Fibroblast of lung (primary cell): Measurements from ENCODE around the gene GGT6. TPM values are rescaled to one million over a fixed set of nuclear protein-coding genes. Genes with fewer than 3 reads are reported as not detected.

Source experiments
- DNase-seq, 2 donors: peaks; one replicate each; pipeline versions ENCODE4 v3.0.0 to v3.0.0-alpha.2; 2010; ENCODE audit warnings: low read depth in 2 of 2
- H2AFZ ChIP-seq: 2 replicates; pipeline ENCODE4 v1.5.1; 2012; ENCODE audit warnings: low read length, control low read depth, inconsistent platforms
- H3K27ac ChIP-seq: 2 replicates; pipeline ENCODE4 v1.5.1; 2011; ENCODE audit warnings: low read length, control low read depth; ENCODE audit not compliant: insufficient read depth
- H3K27me3 ChIP-seq: 2 replicates; pipeline ENCODE4 v1.5.1; 2011; ENCODE audit warnings: mild to moderate bottlenecking, low read length; ENCODE audit not compliant: control insufficient read depth, insufficient read depth
- H3K36me3 ChIP-seq: 2 replicates; pipeline ENCODE4 v1.5.1; 2011; ENCODE audit warnings: low read length; ENCODE audit not compliant: control insufficient read depth, insufficient read depth
- H3K4me1 ChIP-seq: 2 replicates; pipeline ENCODE4 v1.5.1; 2011; ENCODE audit warnings: low read length; ENCODE audit not compliant: control insufficient read depth, insufficient read depth; ENCODE audit errors: extremely low read depth
- H3K4me2 ChIP-seq: 2 replicates; pipeline ENCODE4 v1.5.1; 2011; ENCODE audit warnings: low read length, control low read depth; ENCODE audit not compliant: insufficient read depth; ENCODE audit errors: extremely low read depth
- H3K4me3 ChIP-seq, 4 experiments: fragments of 200-600 bp in 1 of 4; sonication (generic) in 1 of 4; replicated peaks in 1 of 4; 2 replicates each; pipeline ENCODE4 v1.5.1; 2011 to 2016; ENCODE audit warnings: low read length in 4 of 4, low read depth in 3 of 4, mild to moderate bottlenecking in 3 of 4, control low read depth in 2 of 4, inconsistent platforms in 1 of 4, mixed read lengths in 1 of 4; ENCODE audit not compliant: insufficient read depth in 1 of 4; ENCODE audit errors: control extremely low read depth in 1 of 4
- H3K79me2 ChIP-seq: 2 replicates; pipeline ENCODE4 v1.5.1; 2012; ENCODE audit warnings: mild to moderate bottlenecking, low read length, inconsistent platforms; ENCODE audit not compliant: control insufficient read depth, insufficient read depth
- H3K9ac ChIP-seq: 2 replicates; pipeline ENCODE4 v1.5.1; 2011; ENCODE audit warnings: mild to moderate bottlenecking, low read length, control low read depth; ENCODE audit not compliant: insufficient read depth
- H3K9me3 ChIP-seq: 2 replicates; pipeline ENCODE4 v1.5.1; 2012; ENCODE audit warnings: low read depth, low read length; ENCODE audit not compliant: control insufficient read depth, insufficient read depth
- H4K20me1 ChIP-seq: 2 replicates; pipeline ENCODE4 v1.5.1; 2011; ENCODE audit warnings: low read length; ENCODE audit not compliant: control insufficient read depth, insufficient read depth; ENCODE audit errors: extremely low read depth
- CTCF ChIP-seq, 2 donors: IDR thresholded peaks in 1 of 2; conservative IDR thresholded peaks in 1 of 2; 1 replicate in 1 of 2; 2 replicates in 1 of 2; pipeline ENCODE4 v1.5.1; 2011 to 2012; ENCODE audit warnings: low read length in 2 of 2, control low read depth in 1 of 2, inconsistent platforms in 1 of 2, low read depth in 1 of 2, mild to moderate bottlenecking in 1 of 2
- EZH2 ChIP-seq: IDR thresholded peaks from 2 replicates; pipeline ENCODE4 v1.5.1; 2012; ENCODE audit warnings: low read length, control low read depth, mild to moderate bottlenecking; ENCODE audit errors: missing control alignments
- polyA plus RNA-seq, 2 donors: library from polyadenylated mRNA; depleted of rRNA in 1 of 2; stranded (reverse) in 1 of 2; unstranded in 1 of 2; fragments of >200 nt; gene quantifications; 2 replicates each; pipeline ENCODE4 v1.2.1, GENCODE V29; 2011 to 2012; ENCODE audit warnings: missing spikeins in 1 of 2
- total RNA-seq: library from RNA; depleted of rRNA; stranded (reverse); fragments of >200 nt; gene quantifications from 2 replicates; pipeline ENCODE4 v1.2.1, GENCODE V29; 2014

Gene GGT6
- total and polyA plus RNA-seq, 2 donors (not counting 1 experiment from before 2014, with no cell fraction given) = not detected

- Histone ChIP-seq H3K36me3 (no peaks in the 10 kb centered on the region), H2AFZ (no peak overlapping the region), H3K9ac (no peak overlapping the region), H3K4me3 (no peak overlapping the region), H3K27ac (no peak overlapping the region), H3K9me3 (no peaks in the 10 kb centered on the region), H3K4me2 (peak overlapping the region; percentile 5), H3K79me2 (no peaks in the 10 kb centered on the region), H3K27me3 (no peaks in the 10 kb centered on the region), H3K4me1 (no peaks in the 10 kb centered on the region), H4K20me1 (no peaks in the 10 kb centered on the region)
- no peak for TF ChIP-seq EZH2
- TF ChIP-seq CTCF (conservative IDR thresholded peaks at IDR 0.05 in 1 of 2, IDR thresholded peaks at IDR 0.05 in 1 of 2; ENCODE audit: low read depth in 1 of 2, low read length in 2 of 2) = no peak
- peak in 1 of 2 donors; percentile 72 for DNase-seq
These were observed 43.6 kb downstream of the GGT6 start for GRCh38 chr17:4516735-4517134.

GRCh38 chr17:4515501-4515900, 44.9 kb downstream of the GGT6 start:
- no peaks in the 10 kb centered on the region for H4K20me1 ChIP-seq
- TF ChIP-seq EZH2 (no peak), CTCF (conservative IDR thresholded peaks at IDR 0.05 in 1 of 2, IDR thresholded peaks at IDR 0.05 in 1 of 2; ENCODE audit: low read depth in 1 of 2, low read length in 2 of 2) (no peak)
- no peak overlapping the region for H2AFZ ChIP-seq
- H3K4me1 ChIP-seq = no peaks in the 10 kb centered on the region
- H3K9ac ChIP-seq = no peak overlapping the region
- no peak for DNase-seq
- H3K79me2 ChIP-seq = no peaks in the 10 kb centered on the region
- no peak overlapping the region for H3K27ac ChIP-seq
- no peak overlapping the region for H3K4me3 ChIP-seq
- H3K9me3 ChIP-seq = no peaks in the 10 kb centered on the region
- no peaks in the 10 kb centered on the region for H3K36me3 ChIP-seq
- H3K4me2 ChIP-seq = no peak overlapping the region
- no peaks in the 10 kb centered on the region for H3K27me3 ChIP-seq

- H2AFZ ChIP-seq = no peak overlapping the region
- no peak overlapping the region for H3K9ac ChIP-seq
- H3K27ac ChIP-seq = no peak overlapping the region
- no peaks in the 10 kb centered on the region for H3K9me3 ChIP-seq
- H3K79me2 ChIP-seq = no peaks in the 10 kb centered on the region
- H3K4me2 ChIP-seq = no peak overlapping the region
- no peak for DNase-seq
- no peaks in the 10 kb centered on the region for H3K27me3 ChIP-seq
- H3K36me3 ChIP-seq = no peaks in the 10 kb centered on the region
- no peak overlapping the region for H3K4me3 ChIP-seq
- H3K4me1 ChIP-seq = no peaks in the 10 kb centered on the region
- TF ChIP-seq CTCF (conservative IDR thresholded peaks at IDR 0.05 in 1 of 2, IDR thresholded peaks at IDR 0.05 in 1 of 2; ENCODE audit: low read depth in 1 of 2, low read length in 2 of 2) = no peak
- H4K20me1 ChIP-seq = no peaks in the 10 kb centered on the region
These were observed 45.6 kb downstream of the GGT6 start for GRCh38 chr17:4514779-4515178.
